ENCODE measurements around the gene ME1. TPM values are rescaled to one million over a fixed set of nuclear protein-coding genes. Genes with fewer than 3 reads are reported as not detected.

ME1 gene
- 10 to 100 TPM; 20.4 to 58.6 (median 27.2) TPM for total RNA-seq

DNA sequence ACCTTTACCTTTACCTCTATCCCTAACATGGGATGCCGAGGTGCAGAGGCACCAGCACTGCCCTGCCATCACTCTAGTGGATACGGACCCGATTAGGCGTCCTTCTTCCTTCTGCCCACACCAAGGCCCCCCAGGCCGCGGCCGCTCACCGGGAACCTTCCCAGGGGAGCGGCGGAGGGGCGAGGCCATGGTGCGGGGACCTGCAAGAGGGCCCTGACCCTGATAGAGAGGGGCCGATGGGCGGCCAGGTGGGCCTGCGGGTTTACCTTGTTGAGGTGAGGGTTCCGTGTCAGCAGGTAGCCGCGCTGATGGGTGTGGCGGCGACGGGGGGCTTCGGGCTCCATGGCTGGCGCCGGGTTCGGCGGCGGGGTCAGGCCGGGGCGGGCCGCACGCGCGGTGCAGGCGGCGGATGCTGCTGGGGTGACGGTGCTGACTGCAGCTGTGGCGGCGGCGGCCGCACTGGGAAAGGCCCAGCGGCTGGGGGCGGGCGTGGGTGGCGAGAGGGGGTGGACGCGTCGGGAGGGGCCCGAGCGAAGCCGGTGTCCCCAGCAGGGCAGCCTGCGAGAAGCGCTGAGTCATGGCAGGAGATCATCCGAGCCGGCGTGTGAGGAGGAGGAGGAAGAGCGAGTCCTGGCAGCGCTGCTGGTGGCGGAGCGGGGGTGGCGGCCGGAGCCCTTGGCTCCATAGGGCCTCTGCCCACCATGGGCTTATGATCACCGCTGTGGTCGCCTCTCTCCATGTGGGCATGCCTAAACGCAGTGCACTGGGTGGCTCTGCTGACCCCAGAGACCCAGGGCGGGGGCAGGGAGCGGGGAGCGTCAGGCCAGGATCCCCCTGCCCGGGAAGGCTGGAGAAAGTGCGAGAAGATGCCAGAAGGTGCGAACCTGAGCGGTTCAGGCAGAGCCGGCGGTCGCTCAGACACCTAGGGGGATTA is at the start of gene ME1:
TSS of gene ME1 (minus strand) at position 441 of the 934 bp plus-strand sequence. CDS start at position 344, 97 bp downstream.
- TF ChIP-seq, protein P1, sequence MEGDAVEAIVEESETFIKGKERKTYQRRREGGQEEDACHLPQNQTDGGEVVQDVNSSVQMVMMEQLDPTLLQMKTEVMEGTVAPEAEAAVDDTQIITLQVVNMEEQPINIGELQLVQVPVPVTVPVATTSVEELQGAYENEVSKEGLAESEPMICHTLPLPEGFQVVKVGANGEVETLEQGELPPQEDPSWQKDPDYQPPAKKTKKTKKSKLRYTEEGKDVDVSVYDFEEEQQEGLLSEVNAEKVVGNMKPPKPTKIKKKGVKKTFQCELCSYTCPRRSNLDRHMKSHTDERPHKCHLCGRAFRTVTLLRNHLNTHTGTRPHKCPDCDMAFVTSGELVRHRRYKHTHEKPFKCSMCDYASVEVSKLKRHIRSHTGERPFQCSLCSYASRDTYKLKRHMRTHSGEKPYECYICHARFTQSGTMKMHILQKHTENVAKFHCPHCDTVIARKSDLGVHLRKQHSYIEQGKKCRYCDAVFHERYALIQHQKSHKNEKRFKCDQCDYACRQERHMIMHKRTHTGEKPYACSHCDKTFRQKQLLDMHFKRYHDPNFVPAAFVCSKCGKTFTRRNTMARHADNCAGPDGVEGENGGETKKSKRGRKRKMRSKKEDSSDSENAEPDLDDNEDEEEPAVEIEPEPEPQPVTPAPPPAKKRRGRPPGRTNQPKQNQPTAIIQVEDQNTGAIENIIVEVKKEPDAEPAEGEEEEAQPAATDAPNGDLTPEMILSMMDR (IDR thresholded peaks at IDR 0.05): no peak
- peak in 2 of 4 donors; percentile 28 to 40 for TF ChIP-seq POLR2A (IDR thresholded peaks at IDR 0.05)
- H3K27ac ChIP-seq: peak within 1 kb of the TSS; percentile 67 to 93 (median 87)
- intact Hi-C loops (cut with DNase I): no loop called here
- no peaks in the 10 kb centered on the region for H3K36me3 ChIP-seq
- no peak for DNase-seq
- H3K4me3 ChIP-seq: peak within 1 kb of the TSS; percentile 68 to 77 (median 74)
- 28% methylated on average over 9 of the region's 74 CpGs; no CpG with 5 or more reads in 1 of the 2 donors for WGBS, 2 donors
- H3K27me3 ChIP-seq: no peaks in the 10 kb centered on the region
- H3K4me1 ChIP-seq: peaks cover 8 to 34% (median 10%) of the 10 kb centered on the region in 3 donors
- H3K9me3 ChIP-seq: no peaks in the 10 kb centered on the region

DNA sequence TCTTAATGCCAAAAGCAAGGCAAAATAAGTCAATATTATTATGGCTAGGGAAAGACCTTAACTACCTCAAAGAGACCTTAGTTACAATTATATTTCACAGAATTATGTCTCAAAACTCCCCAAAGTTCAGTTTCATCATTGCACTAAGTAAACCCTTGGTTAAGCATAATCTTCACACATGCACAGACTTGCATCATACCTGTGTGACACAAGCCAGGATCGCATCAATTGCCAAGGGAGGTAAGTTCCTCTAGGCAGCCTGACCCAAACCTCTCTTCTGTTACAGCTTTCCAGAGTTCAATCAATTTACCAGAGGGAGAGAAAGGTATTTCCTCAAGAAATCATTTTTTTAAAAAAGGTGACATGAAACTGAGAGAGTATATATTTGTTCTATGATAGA is 49.6 kb upstream of the ME1 start:
- TF ChIP-seq POLR2A (IDR thresholded peaks at IDR 0.05): no peak
- TF ChIP-seq, protein P1 (IDR thresholded peaks at IDR 0.05): no peak
- Histone ChIP-seq H3K4me3 (no peak overlapping the region), H3K27ac (no peak overlapping the region), H3K9me3 (no peaks in the 10 kb centered on the region), H3K36me3 (no peaks in the 10 kb centered on the region), H3K4me1 (peaks cover 0 to 7% (median 0%) of the 10 kb centered on the region in 3 donors), H3K27me3 (no peaks in the 10 kb centered on the region)
- intact Hi-C loops (cut with DNase I): no loop called here
- DNase-seq: no peak
- 25 to 61% methylated on average over 1 of the region's 1 CpG for WGBS, 2 donors

DNA sequence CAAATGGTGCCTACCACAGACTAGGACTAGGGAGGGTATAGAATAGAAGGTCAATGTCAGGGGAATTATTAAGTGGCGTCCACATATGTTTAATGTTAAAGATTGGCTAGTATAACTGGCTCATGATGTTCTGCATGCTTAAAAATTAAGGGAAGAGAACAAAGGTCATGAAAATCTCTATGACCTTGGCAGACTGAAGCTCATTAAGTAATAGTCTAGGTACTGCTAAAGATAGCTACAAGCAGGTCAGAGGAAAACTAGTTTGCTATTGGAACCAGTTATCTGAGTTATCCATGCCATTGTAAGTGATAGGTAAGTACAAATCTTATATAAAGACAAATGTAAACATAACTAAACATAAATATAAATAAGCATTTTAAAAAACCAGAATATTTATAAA is 48.5 kb upstream of the ME1 start:
- no peak for DNase-seq
- Histone ChIP-seq H3K9me3 (no peaks in the 10 kb centered on the region), H3K36me3 (no peaks in the 10 kb centered on the region), H3K4me1 (peaks cover 0 to 7% (median 0%) of the 10 kb centered on the region in 3 donors), H3K27ac (no peak overlapping the region), H3K27me3 (no peaks in the 10 kb centered on the region), H3K4me3 (no peak overlapping the region)
- TF ChIP-seq, protein P1 (IDR thresholded peaks at IDR 0.05): no peak
- no peak for TF ChIP-seq POLR2A (IDR thresholded peaks at IDR 0.05)
- 70 to 91% methylated on average over 1 of the region's 1 CpG for WGBS, 2 donors
- intact Hi-C loops (cut with DNase I): no loop called here

DNA sequence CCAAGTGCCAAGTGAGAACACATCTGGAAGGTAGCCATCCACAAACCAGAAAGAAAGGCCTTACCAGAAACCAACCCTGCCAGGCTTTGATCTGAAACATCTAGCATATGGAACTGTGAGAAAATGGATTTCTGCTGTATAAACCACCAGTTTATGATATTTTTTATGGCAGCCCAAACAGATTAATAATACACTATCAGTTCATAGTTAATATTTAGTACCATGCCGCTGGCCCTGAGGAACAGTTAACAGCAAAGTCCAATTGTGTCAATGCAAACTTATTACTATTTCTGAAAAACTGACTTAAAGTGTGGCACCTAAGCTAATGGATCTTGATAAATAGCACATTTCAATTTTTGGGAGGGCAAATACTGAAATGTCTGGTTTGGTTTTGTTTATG is 46.1 kb upstream of the ME1 start:
- H3K36me3 ChIP-seq: no peaks in the 10 kb centered on the region
- peaks cover 0 to 7% (median 0%) of the 10 kb centered on the region in 4 donors for H3K27me3 ChIP-seq
- intact Hi-C loops (cut with DNase I): no loop called here
- no peak for TF ChIP-seq POLR2A (IDR thresholded peaks at IDR 0.05)
- TF ChIP-seq, protein P1 (IDR thresholded peaks at IDR 0.05): no peak
- no peak overlapping the region for H3K27ac ChIP-seq
- H3K4me3 ChIP-seq: no peak overlapping the region
- peaks cover 0 to 7% (median 0%) of the 10 kb centered on the region in 3 donors for H3K4me1 ChIP-seq
- WGBS, 2 donors: 88 to 100% methylated on average over 1 of the region's 1 CpG
- no peak for DNase-seq
- no peaks in the 10 kb centered on the region for H3K9me3 ChIP-seq

DNA sequence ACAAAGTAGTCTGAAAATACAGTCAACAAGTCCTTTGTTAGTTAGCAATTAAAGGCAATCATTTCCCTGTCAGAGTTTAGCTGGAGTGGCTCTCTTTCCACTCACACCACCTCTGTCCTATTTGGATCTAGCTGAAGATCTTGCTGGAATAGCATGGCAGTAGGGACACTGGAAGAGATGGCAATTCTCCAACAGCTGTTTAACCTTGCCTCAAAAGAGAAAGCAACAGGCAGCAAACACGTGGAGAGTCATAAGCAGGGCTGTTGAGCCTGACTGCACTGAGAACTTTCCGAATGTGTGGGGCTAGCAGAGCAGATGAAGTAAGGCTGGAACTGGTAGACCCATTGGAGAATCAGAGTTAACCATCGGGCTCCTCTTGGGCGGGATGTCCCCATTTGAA is 43.5 kb upstream of the ME1 start:
- no peaks in the 10 kb centered on the region for H3K4me1 ChIP-seq
- H3K27ac ChIP-seq: no peak overlapping the region
- H3K4me3 ChIP-seq: no peak overlapping the region
- no peaks in the 10 kb centered on the region for H3K9me3 ChIP-seq
- peaks cover 0 to 7% (median 0%) of the 10 kb centered on the region in 4 donors for H3K27me3 ChIP-seq
- 41 to 50% methylated on average over 4 of the region's 4 CpGs for WGBS, 2 donors
- intact Hi-C loops (cut with DNase I): no loop called here
- no peak for TF ChIP-seq POLR2A (IDR thresholded peaks at IDR 0.05)
- TF ChIP-seq, protein P1 (IDR thresholded peaks at IDR 0.05): no peak
- no peak for DNase-seq
- H3K36me3 ChIP-seq: no peaks in the 10 kb centered on the region

All from esophagus squamous epithelium (tissue), 5 donors.